Brain microvascular endothelial cell (primary cell): ENCODE results near the gene ZNF385D.

Experiments used
- DNase-seq: peaks from one replicate; pipeline ENCODE4 v3.0.0-alpha.2; 2020
- H3K27ac ChIP-seq: fragments of 250-450 bp; sonication (Bioruptor Pico); 2 replicates; pipeline ENCODE4 v1.5.1; 2020; ENCODE audit warnings: mild to moderate bottlenecking, moderate library complexity
- H3K27me3 ChIP-seq: fragments of 250-450 bp; sonication (Bioruptor Pico); replicated peaks from 2 replicates; pipeline ENCODE4 v1.5.1; 2020; ENCODE audit warnings: mild to moderate bottlenecking
- H3K36me3 ChIP-seq: fragments of 250-450 bp; sonication (Bioruptor Pico); replicated peaks from 2 replicates; pipeline ENCODE4 v1.5.1; 2020; ENCODE audit warnings: mild to moderate bottlenecking
- H3K4me3 ChIP-seq: 2 replicates; pipeline ENCODE4 v1.5.1; 2011; ENCODE audit warnings: low read depth, mild to moderate bottlenecking, control low read depth, low read length, moderate library complexity
- in situ Hi-C: cut with HindIII; loops from 2 replicates; pipeline ENCODE4 v1.10.0; 2017; ENCODE audit warnings: low sequenced_read_pairs, low pct_ligation_motif_present
- TF ChIP-seq, protein P1 (sequence below): IDR thresholded peaks from 2 replicates; pipeline ENCODE4 v1.5.1; 2011; ENCODE audit warnings: low read depth, mild to moderate bottlenecking, moderate library complexity, low read length, control low read depth, inconsistent platforms; ENCODE audit errors: missing control alignments

The ZNF385D gene

DNA sequence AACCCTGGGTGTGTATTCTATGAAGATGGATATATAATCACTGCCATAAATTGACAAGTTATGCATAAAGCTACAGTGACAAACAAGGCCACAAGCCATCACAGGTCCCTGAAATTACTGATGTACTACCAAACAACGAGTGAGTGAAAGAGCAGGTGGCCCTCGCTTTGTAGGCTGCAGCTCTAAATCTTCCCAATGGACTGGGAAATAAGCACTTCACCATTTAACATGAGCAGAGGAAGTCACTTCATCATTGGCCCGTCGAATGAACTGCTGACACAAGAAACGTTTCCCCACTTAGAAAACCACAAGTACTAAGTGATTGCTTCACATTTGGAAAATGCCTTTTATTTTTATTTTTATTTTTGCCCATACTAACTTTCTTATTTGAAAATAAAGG is 218.0 kb downstream of the ZNF385D start:
- in situ Hi-C loops, result no loop called here
- Histone ChIP-seq H3K27me3 (no peaks in the 10 kb centered on the region), H3K4me3 (no peak overlapping the region), H3K36me3 (no peaks in the 10 kb centered on the region), H3K27ac (no peak overlapping the region)
- DNase-seq, result no peak
- TF ChIP-seq, protein P1, sequence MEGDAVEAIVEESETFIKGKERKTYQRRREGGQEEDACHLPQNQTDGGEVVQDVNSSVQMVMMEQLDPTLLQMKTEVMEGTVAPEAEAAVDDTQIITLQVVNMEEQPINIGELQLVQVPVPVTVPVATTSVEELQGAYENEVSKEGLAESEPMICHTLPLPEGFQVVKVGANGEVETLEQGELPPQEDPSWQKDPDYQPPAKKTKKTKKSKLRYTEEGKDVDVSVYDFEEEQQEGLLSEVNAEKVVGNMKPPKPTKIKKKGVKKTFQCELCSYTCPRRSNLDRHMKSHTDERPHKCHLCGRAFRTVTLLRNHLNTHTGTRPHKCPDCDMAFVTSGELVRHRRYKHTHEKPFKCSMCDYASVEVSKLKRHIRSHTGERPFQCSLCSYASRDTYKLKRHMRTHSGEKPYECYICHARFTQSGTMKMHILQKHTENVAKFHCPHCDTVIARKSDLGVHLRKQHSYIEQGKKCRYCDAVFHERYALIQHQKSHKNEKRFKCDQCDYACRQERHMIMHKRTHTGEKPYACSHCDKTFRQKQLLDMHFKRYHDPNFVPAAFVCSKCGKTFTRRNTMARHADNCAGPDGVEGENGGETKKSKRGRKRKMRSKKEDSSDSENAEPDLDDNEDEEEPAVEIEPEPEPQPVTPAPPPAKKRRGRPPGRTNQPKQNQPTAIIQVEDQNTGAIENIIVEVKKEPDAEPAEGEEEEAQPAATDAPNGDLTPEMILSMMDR, result no peak

DNA sequence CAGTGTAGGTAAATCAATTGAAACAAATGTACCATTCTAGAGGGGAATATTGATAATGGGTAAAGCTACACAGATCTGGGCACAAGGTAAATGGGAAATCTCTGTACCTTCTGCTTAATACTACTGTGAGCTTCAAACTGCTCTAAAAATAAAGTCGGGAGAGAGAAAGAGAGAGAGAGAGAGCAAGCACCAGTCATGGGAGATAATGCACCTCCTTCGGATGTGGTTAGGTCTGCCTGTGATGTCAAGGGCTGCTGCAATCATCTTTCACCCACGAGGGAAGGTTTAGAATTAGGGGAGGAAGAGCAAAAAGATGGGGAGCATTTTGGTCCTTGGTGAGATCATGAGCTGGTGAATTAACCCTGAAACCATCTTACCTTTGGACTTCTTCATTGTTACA is 219.1 kb downstream of the ZNF385D start:
- DNase-seq, result no peak
- in situ Hi-C loops, result no loop called here
- Histone ChIP-seq H3K27ac (no peak overlapping the region), H3K36me3 (no peaks in the 10 kb centered on the region), H3K4me3 (no peak overlapping the region), H3K27me3 (no peaks in the 10 kb centered on the region)
- TF ChIP-seq, protein P1, result no peak

DNA sequence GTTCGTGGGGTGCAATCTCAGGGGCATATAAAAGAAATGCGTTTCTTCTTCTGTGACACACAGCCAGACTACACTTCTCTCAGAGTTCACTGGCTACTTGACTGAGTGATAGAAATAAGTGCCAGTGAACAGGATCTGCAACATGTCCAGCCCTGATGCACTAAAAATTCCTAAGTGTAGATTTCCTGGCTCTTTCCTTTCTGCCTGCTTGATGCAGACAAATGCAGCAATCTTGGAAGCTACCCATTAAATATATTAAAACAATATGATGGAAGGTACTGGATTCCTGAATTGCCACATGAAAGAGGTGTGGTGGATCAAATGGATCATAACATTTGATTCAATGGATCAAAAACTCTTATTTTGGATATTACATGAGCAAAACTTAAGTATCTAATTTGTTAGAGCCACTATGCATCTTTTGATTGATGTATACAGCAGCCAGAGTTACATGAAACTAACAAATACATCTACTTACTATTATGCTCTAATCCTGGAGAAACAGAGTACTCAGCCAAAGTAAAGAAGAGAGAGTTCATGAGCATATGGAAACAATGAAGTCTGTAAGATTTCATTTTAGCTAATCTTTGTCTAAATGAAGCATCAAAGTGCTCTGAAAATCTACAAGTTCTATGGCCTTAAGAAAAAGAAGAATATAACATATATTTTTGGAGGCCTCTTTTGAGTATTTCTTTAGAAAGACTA is 222.6 kb downstream of the ZNF385D start:
- DNase-seq, result no peak
- TF ChIP-seq, protein P1, result no peak
- H3K27ac ChIP-seq, result no peak overlapping the region
- in situ Hi-C loops, result no loop called here
- no peak overlapping the region for H3K4me3 ChIP-seq
- no peaks in the 10 kb centered on the region for H3K27me3 ChIP-seq
- H3K36me3 ChIP-seq, result no peaks in the 10 kb centered on the region

DNA sequence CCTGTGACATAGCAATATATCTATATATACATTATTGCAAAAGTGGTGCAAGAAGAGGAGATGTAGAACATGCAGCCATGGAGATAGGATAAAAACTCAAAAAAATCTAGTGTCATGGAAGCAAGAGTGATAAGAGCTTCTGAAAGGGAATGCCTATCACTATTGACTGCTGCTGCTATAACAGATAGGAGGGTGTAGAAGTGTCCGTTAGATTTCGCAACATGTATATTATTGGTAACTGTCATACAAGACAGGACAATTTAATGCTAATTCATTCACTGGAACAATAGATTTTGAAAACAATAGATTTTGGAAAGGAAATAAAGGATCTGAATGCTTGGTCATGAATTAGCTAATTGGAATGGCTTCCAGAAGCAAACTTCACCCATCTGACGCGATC is 224.5 kb downstream of the ZNF385D start:
- no peak overlapping the region for H3K4me3 ChIP-seq
- no peak overlapping the region for H3K27ac ChIP-seq
- no peaks in the 10 kb centered on the region for H3K36me3 ChIP-seq
- in situ Hi-C loops, result no loop called here
- H3K27me3 ChIP-seq, result no peaks in the 10 kb centered on the region
- DNase-seq, result no peak
- TF ChIP-seq, protein P1, result no peak

DNA sequence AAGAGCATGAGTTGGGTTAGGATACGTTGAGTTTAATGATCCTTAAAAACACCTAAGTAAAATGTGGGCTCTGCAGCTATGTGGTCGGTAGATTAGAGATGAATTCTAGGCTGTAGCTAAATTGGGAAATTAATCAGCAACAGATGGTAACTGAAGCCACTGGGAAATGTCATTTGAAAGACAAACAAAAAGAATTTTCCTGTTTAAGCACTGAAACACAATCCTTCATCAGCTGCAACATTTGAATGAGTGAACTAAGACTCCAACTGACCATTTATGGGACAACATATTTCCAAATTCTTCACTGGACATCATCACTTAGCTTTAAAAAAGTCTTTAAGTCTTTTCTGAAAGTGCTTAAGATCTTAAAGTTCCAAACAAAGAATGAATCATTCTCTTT is 226.9 kb downstream of the ZNF385D start:
- Histone ChIP-seq H3K36me3 (no peaks in the 10 kb centered on the region), H3K27me3 (no peaks in the 10 kb centered on the region), H3K4me3 (no peak overlapping the region), H3K27ac (no peak overlapping the region)
- in situ Hi-C loops, result no loop called here
- DNase-seq, result no peak
- TF ChIP-seq, protein P1, result no peak
